NCI-H2081 (cell line): ENCODE data around the gene LZTFL1.

Experiments used
- DNase-seq, 2 experiments: peaks; one replicate each; lab custom pipeline; 2025; lab: John Stamatoyannopoulos, UW

LZTFL1 gene

GRCh38 chr3:45841757-45842491, at the start of gene LZTFL1:
LZTFL1 (minus strand) TSS chr3:45842119; CDS start chr3:45841991, 128 bp downstream.
- DNase-seq: peak; percentile 87 to 95

GRCh38 chr3:45890405-45890804, 48.5 kb upstream of the LZTFL1 start:
- peak in 1 of 2 experiments; percentile 31 for DNase-seq

- DNase-seq: no peak
Measured at GRCh38 chr3:45889337-45889736, 47.4 kb upstream of the LZTFL1 start.

- DNase-seq: no peak
Measured at GRCh38 chr3:45887759-45888511, 46.0 kb upstream of the LZTFL1 start.

- DNase-seq: no peak
Measured at GRCh38 chr3:45887285-45887684, 45.4 kb upstream of the LZTFL1 start.

- DNase-seq: no peak
Measured at GRCh38 chr3:45885979-45886705, 44.2 kb upstream of the LZTFL1 start, which contains the start of gene CCR9. CCR9 (plus strand) TSS chr3:45886543; CDS start chr3:45894934, 8,391 bp downstream.

GRCh38 chr3:45884368-45885201, 42.7 kb upstream of the LZTFL1 start:
- no peak for DNase-seq

GRCh38 chr3:45881078-45882022, 39.4 kb upstream of the LZTFL1 start:
- DNase-seq: no peak

- no peak for DNase-seq
Measured at GRCh38 chr3:45880725-45881077, 38.8 kb upstream of the LZTFL1 start.

- no peak for DNase-seq
Measured at GRCh38 chr3:45878124-45878523, 36.2 kb upstream of the LZTFL1 start.

GRCh38 chr3:45874677-45875346, 32.9 kb upstream of the LZTFL1 start:
- no peak for DNase-seq

- no peak for DNase-seq
Measured at GRCh38 chr3:45873638-45874037, 31.7 kb upstream of the LZTFL1 start.

GRCh38 chr3:45873036-45873435, 31.1 kb upstream of the LZTFL1 start:
- no peak for DNase-seq

GRCh38 chr3:45872569-45872968, 30.6 kb upstream of the LZTFL1 start:
- DNase-seq: no peak

- DNase-seq: no peak
Measured at GRCh38 chr3:45871780-45872179, 29.9 kb upstream of the LZTFL1 start.

GRCh38 chr3:45870099-45870498, 28.2 kb upstream of the LZTFL1 start:
- DNase-seq: no peak

- no peak for DNase-seq
Measured at GRCh38 chr3:45869638-45870037, 27.7 kb upstream of the LZTFL1 start.

- no peak for DNase-seq
Measured at GRCh38 chr3:45868650-45869049, 26.7 kb upstream of the LZTFL1 start.

- no peak for DNase-seq
Measured at GRCh38 chr3:45868213-45868612, 26.3 kb upstream of the LZTFL1 start.

- DNase-seq: no peak
Measured at GRCh38 chr3:45865563-45865962, 23.6 kb upstream of the LZTFL1 start.
